ENCODE results near the gene EFCAB5. TPM values are rescaled to one million over a fixed set of nuclear protein-coding genes. Genes with fewer than 3 reads are reported as not detected.
"Not testable (repeated sequence)": the region's sequence is repeated elsewhere in the genome, so short reads cannot be mapped to it uniquely, and the experiment has no call there.

The EFCAB5 gene
- total RNA-seq, 1 donor from 2014 or later: 0.08 TPM

GRCh38 chr17:30068465-30068864, 127.0 kb downstream of the EFCAB5 start:
- no peak for DNase-seq (ENCODE audit: low read depth)
- Histone ChIP-seq H3K4me3 (ENCODE audit: low read depth, low read length) (no peak overlapping the region), H3K27me3 (ENCODE audit: control insufficient read depth, insufficient read depth, low read length) (no peaks in the 10 kb centered on the region), H3K36me3 (ENCODE audit: control insufficient read depth, insufficient read depth, low read length) (no peaks in the 10 kb centered on the region)
- TF ChIP-seq CTCF (IDR thresholded peaks at IDR 0.05; ENCODE audit: insufficient read depth, low read length, poor library complexity, severe bottlenecking): no peak

GRCh38 chr17:30074254-30074653, 132.8 kb downstream of the EFCAB5 start:
- Histone ChIP-seq H3K36me3 (ENCODE audit: control insufficient read depth, insufficient read depth, low read length) (no peaks in the 10 kb centered on the region), H3K4me3 (ENCODE audit: low read depth, low read length) (no peak overlapping the region), H3K27me3 (ENCODE audit: control insufficient read depth, insufficient read depth, low read length) (peaks cover 3% of the 10 kb centered on the region)
- TF ChIP-seq CTCF (IDR thresholded peaks at IDR 0.05; ENCODE audit: insufficient read depth, low read length, poor library complexity, severe bottlenecking): no peak
- no peak for DNase-seq (ENCODE audit: low read depth)

GRCh38 chr17:30074730-30075129, 133.3 kb downstream of the EFCAB5 start:
- Histone ChIP-seq H3K36me3 (ENCODE audit: control insufficient read depth, insufficient read depth, low read length) (no peaks in the 10 kb centered on the region), H3K27me3 (ENCODE audit: control insufficient read depth, insufficient read depth, low read length) (peaks cover 3% of the 10 kb centered on the region), H3K4me3 (ENCODE audit: low read depth, low read length) (no peak overlapping the region)
- no peak for TF ChIP-seq CTCF (IDR thresholded peaks at IDR 0.05; ENCODE audit: insufficient read depth, low read length, poor library complexity, severe bottlenecking)
- no peak for DNase-seq (ENCODE audit: low read depth)

- Histone ChIP-seq H3K27me3 (ENCODE audit: control insufficient read depth, insufficient read depth, low read length) (peaks cover 3% of the 10 kb centered on the region), H3K36me3 (ENCODE audit: control insufficient read depth, insufficient read depth, low read length) (no peaks in the 10 kb centered on the region), H3K4me3 (ENCODE audit: low read depth, low read length) (no peak overlapping the region)
- TF ChIP-seq CTCF (IDR thresholded peaks at IDR 0.05; ENCODE audit: insufficient read depth, low read length, poor library complexity, severe bottlenecking): no peak
- DNase-seq (ENCODE audit: low read depth): no peak
Measured at GRCh38 chr17:30082773-30083172, 141.3 kb downstream of the EFCAB5 start.

GRCh38 chr17:30084788-30085187, 143.4 kb downstream of the EFCAB5 start:
- Histone ChIP-seq H3K36me3 (ENCODE audit: control insufficient read depth, insufficient read depth, low read length) (no peaks in the 10 kb centered on the region), H3K4me3 (ENCODE audit: low read depth, low read length) (no peak overlapping the region), H3K27me3 (ENCODE audit: control insufficient read depth, insufficient read depth, low read length) (no peaks in the 10 kb centered on the region)
- TF ChIP-seq CTCF (IDR thresholded peaks at IDR 0.05; ENCODE audit: insufficient read depth, low read length, poor library complexity, severe bottlenecking): no peak
- no peak for DNase-seq (ENCODE audit: low read depth)

- Histone ChIP-seq H3K4me3 (ENCODE audit: low read depth, low read length) (no peak overlapping the region), H3K36me3 (ENCODE audit: control insufficient read depth, insufficient read depth, low read length) (no peaks in the 10 kb centered on the region), H3K27me3 (ENCODE audit: control insufficient read depth, insufficient read depth, low read length) (no peaks in the 10 kb centered on the region)
- TF ChIP-seq CTCF (IDR thresholded peaks at IDR 0.05; ENCODE audit: insufficient read depth, low read length, poor library complexity, severe bottlenecking): no peak
- no peak for DNase-seq (ENCODE audit: low read depth)
Measured at GRCh38 chr17:30086896-30087295, 145.5 kb downstream of the EFCAB5 start.

GRCh38 chr17:30087431-30087830, 146.0 kb downstream of the EFCAB5 start:
- DNase-seq (ENCODE audit: low read depth); H3K36me3 ChIP-seq (ENCODE audit: control insufficient read depth, insufficient read depth, low read length); H3K27me3 ChIP-seq (ENCODE audit: control insufficient read depth, insufficient read depth, low read length); H3K4me3 ChIP-seq (ENCODE audit: low read depth, low read length): not testable (repeated sequence)

Measured in kidney epithelial cell (primary cell).